SU-DHL-6 (cell line): ENCODE measurements around the gene TMEM40.

Experiments used
- EZH2phosphoT487 ChIP-seq: fragments of 200-600 bp; sonication (generic), shearing (Covaris generic); conservative IDR thresholded peaks from 2 replicates; pipeline ENCODE4 v1.6.1; 2018; ENCODE audit warnings: mild to moderate bottlenecking, antibody characterized with exemption, low read length, moderate library complexity, mixed read lengths
- TF ChIP-seq, protein P1 (sequence below): fragments of 200-600 bp; sonication (generic); IDR thresholded peaks from one replicate; pipeline ENCODE4 v1.5.1; 2017; ENCODE audit warnings: antibody characterized with exemption, mild to moderate bottlenecking, low read length, moderate library complexity; ENCODE audit not compliant: insufficient read depth, poor library complexity, severe bottlenecking

GRCh38 chr3:12733566-12733965 is 25.5 kb downstream of the TMEM40 start:
- TF ChIP-seq, protein P1, sequence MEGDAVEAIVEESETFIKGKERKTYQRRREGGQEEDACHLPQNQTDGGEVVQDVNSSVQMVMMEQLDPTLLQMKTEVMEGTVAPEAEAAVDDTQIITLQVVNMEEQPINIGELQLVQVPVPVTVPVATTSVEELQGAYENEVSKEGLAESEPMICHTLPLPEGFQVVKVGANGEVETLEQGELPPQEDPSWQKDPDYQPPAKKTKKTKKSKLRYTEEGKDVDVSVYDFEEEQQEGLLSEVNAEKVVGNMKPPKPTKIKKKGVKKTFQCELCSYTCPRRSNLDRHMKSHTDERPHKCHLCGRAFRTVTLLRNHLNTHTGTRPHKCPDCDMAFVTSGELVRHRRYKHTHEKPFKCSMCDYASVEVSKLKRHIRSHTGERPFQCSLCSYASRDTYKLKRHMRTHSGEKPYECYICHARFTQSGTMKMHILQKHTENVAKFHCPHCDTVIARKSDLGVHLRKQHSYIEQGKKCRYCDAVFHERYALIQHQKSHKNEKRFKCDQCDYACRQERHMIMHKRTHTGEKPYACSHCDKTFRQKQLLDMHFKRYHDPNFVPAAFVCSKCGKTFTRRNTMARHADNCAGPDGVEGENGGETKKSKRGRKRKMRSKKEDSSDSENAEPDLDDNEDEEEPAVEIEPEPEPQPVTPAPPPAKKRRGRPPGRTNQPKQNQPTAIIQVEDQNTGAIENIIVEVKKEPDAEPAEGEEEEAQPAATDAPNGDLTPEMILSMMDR: no peak
- no peak for TF ChIP-seq EZH2phosphoT487
